ENCODE data around the gene EML4. TPM values are rescaled to one million over a fixed set of nuclear protein-coding genes. Genes with fewer than 3 reads are reported as not detected.

Gene EML4
- total and polyA plus RNA-seq, 10 of the 15 experiments (the other 5 are each of a cell fraction or from before 2014, with no cell fraction given): 23.1 to 91.3 (median 77.4) TPM

- TF ChIP-seq ZNF687 (IDR thresholded peaks at IDR 0.05) (no peak), E2F4 (IDR thresholded peaks at IDR 0.05; ENCODE audit: low read depth, low read length) (no peak), ZSCAN29 (IDR thresholded peaks at IDR 0.05) (no peak), USF1 (IDR thresholded peaks at IDR 0.05; ENCODE audit: borderline replicate concordance, extremely low read length, insufficient read depth, low read depth, low read length) (no peak), RAD21 (IDR thresholded peaks at IDR 0.05; ENCODE audit: insufficient read depth, low read depth, low read length) (no peak), TAF1 (IDR thresholded peaks at IDR 0.05; ENCODE audit: borderline replicate concordance, low read depth, low read length) (no peak), FOXK2 (IDR thresholded peaks at IDR 0.05) (no peak), CHD4 (IDR thresholded peaks at IDR 0.05) (no peak), USF2 (IDR thresholded peaks at IDR 0.05; ENCODE audit: borderline replicate concordance, low read depth, low read length) (no peak), NFYA (IDR thresholded peaks at IDR 0.05; ENCODE audit: borderline replicate concordance, low read depth, low read length) (no peak)
- no peaks in the 10 kb centered on the region for H3K79me2 ChIP-seq (ENCODE audit: control insufficient read depth, insufficient read depth, low read length)
- H3K4me3 ChIP-seq: no peak overlapping the region
- ChIA-PET CTCF (interaction anchor here (0.9 to 1.7 kb wide), 3 partner anchors 8 to 14 kb away, joined by 3 to 8 read pairs (median 3); no protein-coding TSS in a partner anchor), RAD21 (ENCODE audit: unreplicated experiment) (no interaction called here), POLR2A (no interaction called here), SMC1A (ENCODE audit: uncharacterized antibody, unreplicated experiment) (interaction anchor here (1.4 kb wide), 1 partner anchor 9 kb away, joined by 3 read pairs; no protein-coding TSS in a partner anchor)
- 84% methylated on average over 3 of the region's 3 CpGs for WGBS (ENCODE audit: insufficient coverage, insufficient replicate concordance, low lambda C conversion rate, missing lambda C conversion rate)
- no peaks in the 10 kb centered on the region for H4K20me1 ChIP-seq (ENCODE audit: control insufficient read depth, insufficient read depth)
- no peak overlapping the region for H3K9ac ChIP-seq (ENCODE audit: control insufficient read depth, insufficient read depth, low read length)
- no peak overlapping the region for H2AFZ ChIP-seq (ENCODE audit: control insufficient read depth, low read depth, low read length)
- H3K4me2 ChIP-seq (ENCODE audit: control insufficient read depth, insufficient read depth): no peak overlapping the region
- intact Hi-C loops (cut with micrococcal nuclease; ENCODE audit: unreplicated experiment): no loop called here
- no peaks in the 10 kb centered on the region for H3K27me3 ChIP-seq (replicated peaks in 1 of 2; ENCODE audit: control insufficient read depth in 2 of 2, insufficient read depth in 2 of 2, low read length in 1 of 2)
- H3K36me3 ChIP-seq (ENCODE audit: control insufficient read depth in 2 of 2, insufficient read depth in 2 of 2, low read length in 1 of 2): peaks cover 0 to 6% of the 10 kb centered on the region in 2 experiments; a peak in 2 of 4 replicates
- no peaks in the 10 kb centered on the region for H3K9me3 ChIP-seq (replicated peaks; ENCODE audit: control insufficient read depth, insufficient read depth, low read length)
- no peak overlapping the region for H3K27ac ChIP-seq (ENCODE audit: control insufficient read depth, insufficient read depth)
- in situ Hi-C loops (cut with MboI): no loop called here
- BruUV-seq (replicated peaks): no TSS peak
- no peaks in the 10 kb centered on the region for H3K4me1 ChIP-seq (ENCODE audit: control insufficient read depth, insufficient read depth, low read length)
- ATAC-seq: no peak
- DNase-seq (ENCODE audit: low read depth, low spot score): no peak
- no peak for FAIRE-seq
Measured at GRCh38 chr2:42314892-42315468, 145.8 kb downstream of the EML4 start.
